Keratinocyte (primary cell): Measurements from ENCODE around the gene RASL10A. TPM values are rescaled to one million over a fixed set of nuclear protein-coding genes. Genes with fewer than 3 reads are reported as not detected.

Source experiments
- DNase-seq: peaks from one replicate; pipeline ENCODE4 v3.0.0-alpha.2; 2011; ENCODE audit warnings: low read depth, missing footprints, low spot score
- FAIRE-seq: peaks from 2 replicates; lab custom pipeline; 2011; peaks lifted over from hg19 to GRCh38; lab: Jason Lieb, UNC
- H2AFZ ChIP-seq: 2 replicates; pipeline ENCODE4 v1.6.0; 2012; ENCODE audit warnings: low read length, control low read depth, inconsistent platforms; ENCODE audit not compliant: control insufficient read depth
- H3K27ac ChIP-seq: 2 replicates; pipeline ENCODE4 v1.5.1; 2011; ENCODE audit warnings: low read length; ENCODE audit not compliant: control insufficient read depth, insufficient read depth
- H3K27me3 ChIP-seq: 3 replicates; pipeline ENCODE4 v1.6.0; 2011; ENCODE audit warnings: low read length; ENCODE audit not compliant: control insufficient read depth, insufficient read depth; ENCODE audit errors: extremely low read depth
- H3K36me3 ChIP-seq, 2 experiments: 2 replicates in 1 of 2; 3 replicates in 1 of 2; pipeline ENCODE4 v1.5.1; 2011; ENCODE audit warnings: low read length in 2 of 2, mild to moderate bottlenecking in 1 of 2; ENCODE audit not compliant: control insufficient read depth in 2 of 2, insufficient read depth in 2 of 2; ENCODE audit errors: extremely low read depth in 1 of 2
- H3K4me1 ChIP-seq: 3 replicates; pipeline ENCODE4 v1.5.1; 2011; ENCODE audit warnings: low read length; ENCODE audit not compliant: control insufficient read depth, insufficient read depth; ENCODE audit errors: extremely low read depth
- H3K4me2 ChIP-seq: 3 replicates; pipeline ENCODE4 v1.6.0; 2011; ENCODE audit warnings: low read depth, low read length; ENCODE audit not compliant: control insufficient read depth, insufficient read depth; ENCODE audit errors: extremely low read depth
- H3K4me3 ChIP-seq, 3 experiments: fragments of 200-600 bp in 1 of 3; sonication (generic) in 1 of 3; 2 replicates in 2 of 3; 3 replicates in 1 of 3; pipeline ENCODE4 v1.5.1; 2011 to 2016; ENCODE audit warnings: low read length in 3 of 3, mild to moderate bottlenecking in 3 of 3, control low read depth in 2 of 3, inconsistent platforms in 1 of 3, low read depth in 1 of 3, mixed read lengths in 1 of 3, mixed run types in 1 of 3, moderate library complexity in 1 of 3; ENCODE audit not compliant: control insufficient read depth in 2 of 3, insufficient read depth in 2 of 3; ENCODE audit errors: extremely low read depth in 1 of 3
- H3K79me2 ChIP-seq: 2 replicates; pipeline ENCODE4 v1.6.0; 2012; ENCODE audit warnings: low read length; ENCODE audit not compliant: control insufficient read depth, insufficient read depth
- H3K9ac ChIP-seq: 3 replicates; pipeline ENCODE4 v1.6.0; 2011; ENCODE audit warnings: low read length; ENCODE audit not compliant: control insufficient read depth, insufficient read depth; ENCODE audit errors: extremely low read depth
- H3K9me1 ChIP-seq: 3 replicates; pipeline ENCODE4 v1.6.0; 2011; ENCODE audit warnings: low read length; ENCODE audit not compliant: control insufficient read depth, insufficient read depth; ENCODE audit errors: extremely low read depth
- H3K9me3 ChIP-seq: 2 replicates; pipeline ENCODE4 v1.5.1; 2012; ENCODE audit warnings: low read depth, low read length; ENCODE audit not compliant: control insufficient read depth
- H4K20me1 ChIP-seq: 3 replicates; pipeline ENCODE4 v1.6.0; 2011; ENCODE audit warnings: low read length; ENCODE audit not compliant: control insufficient read depth, insufficient read depth; ENCODE audit errors: extremely low read depth
- EZH2 ChIP-seq: IDR thresholded peaks from one replicate; pipeline ENCODE4 v1.6.1; 2012; ENCODE audit warnings: inconsistent platforms, mild to moderate bottlenecking, low read length, moderate library complexity
- dilution Hi-C: fragments of 300-500 bp; cut with MboI; formaldehyde crosslinking; loops from one replicate; pipeline ENCODE4 v1.7.0; 2020; ENCODE audit warnings: low sequenced_read_pairs; ENCODE audit not compliant: extremely low pct_ligation_motif_present
- polyA plus RNA-seq, 5 experiments: library from polyadenylated mRNA; depleted of rRNA in 3 of 5; stranded (reverse) in 3 of 5; stranded (forward) in 1 of 5; unstranded in 1 of 5; fragments of >200 nt; gene quantifications; 1 replicate in 1 of 5; 2 replicates in 3 of 5; 3 replicates in 1 of 5; pipeline versions ENCODE4 v1.2.1 to v1.2.3, GENCODE V29; 2011 to 2012; ENCODE audit warnings: missing spikeins in 2 of 5, low read depth in 1 of 5, low replicate concordance in 1 of 5
- TF ChIP-seq, protein P1 (sequence below), 3 experiments: IDR thresholded peaks in 1 of 3; conservative IDR thresholded peaks in 1 of 3; optimal IDR thresholded peaks in 1 of 3; 2 replicates in 2 of 3; 3 replicates in 1 of 3; pipeline versions ENCODE3 to v1.5.1; 2011; ENCODE audit warnings: low read length in 3 of 3, mild to moderate bottlenecking in 3 of 3, moderate library complexity in 2 of 3, control low read depth in 1 of 3, inconsistent platforms in 1 of 3; ENCODE audit not compliant: insufficient read depth in 2 of 3; ENCODE audit errors: extremely low read depth in 1 of 3

The RASL10A gene
- polyA plus RNA-seq, 1 donor (not counting 4 experiments of a cell fraction or from before 2014, with no cell fraction given): not detected

- H3K4me3 ChIP-seq: peak overlapping the region; percentile 82 to 92 (median 89)
- peaks cover 54% of the 10 kb centered on the region for H3K79me2 ChIP-seq
- H3K4me2 ChIP-seq: peak overlapping the region; percentile 97
- no peaks in the 10 kb centered on the region for H3K27me3 ChIP-seq
- H3K9me1 ChIP-seq: no peaks in the 10 kb centered on the region
- H3K27ac ChIP-seq: peak overlapping the region; percentile 100
- dilution Hi-C loops: no loop called here
- peaks cover 26% of the 10 kb centered on the region for H4K20me1 ChIP-seq
- peaks cover 23% of the 10 kb centered on the region for H3K4me1 ChIP-seq
- DNase-seq (no peak), FAIRE-seq (no peak)
- peak overlapping the region; percentile 100 for H3K9ac ChIP-seq
- H2AFZ ChIP-seq: peak overlapping the region; percentile 35
- H3K36me3 ChIP-seq: peaks cover 12 to 22% of the 10 kb centered on the region in 2 experiments
- TF ChIP-seq, protein P1, sequence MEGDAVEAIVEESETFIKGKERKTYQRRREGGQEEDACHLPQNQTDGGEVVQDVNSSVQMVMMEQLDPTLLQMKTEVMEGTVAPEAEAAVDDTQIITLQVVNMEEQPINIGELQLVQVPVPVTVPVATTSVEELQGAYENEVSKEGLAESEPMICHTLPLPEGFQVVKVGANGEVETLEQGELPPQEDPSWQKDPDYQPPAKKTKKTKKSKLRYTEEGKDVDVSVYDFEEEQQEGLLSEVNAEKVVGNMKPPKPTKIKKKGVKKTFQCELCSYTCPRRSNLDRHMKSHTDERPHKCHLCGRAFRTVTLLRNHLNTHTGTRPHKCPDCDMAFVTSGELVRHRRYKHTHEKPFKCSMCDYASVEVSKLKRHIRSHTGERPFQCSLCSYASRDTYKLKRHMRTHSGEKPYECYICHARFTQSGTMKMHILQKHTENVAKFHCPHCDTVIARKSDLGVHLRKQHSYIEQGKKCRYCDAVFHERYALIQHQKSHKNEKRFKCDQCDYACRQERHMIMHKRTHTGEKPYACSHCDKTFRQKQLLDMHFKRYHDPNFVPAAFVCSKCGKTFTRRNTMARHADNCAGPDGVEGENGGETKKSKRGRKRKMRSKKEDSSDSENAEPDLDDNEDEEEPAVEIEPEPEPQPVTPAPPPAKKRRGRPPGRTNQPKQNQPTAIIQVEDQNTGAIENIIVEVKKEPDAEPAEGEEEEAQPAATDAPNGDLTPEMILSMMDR (optimal IDR thresholded peaks at IDR 0.05 in 1 of 3, IDR thresholded peaks at IDR 0.05 in 1 of 3, conservative IDR thresholded peaks at IDR 0.05 in 1 of 3; ENCODE audit: extremely low read depth in 1 of 3, insufficient read depth in 2 of 3, low read length in 3 of 3): no peak
- TF ChIP-seq EZH2: no peak
- H3K9me3 ChIP-seq: no peaks in the 10 kb centered on the region
These were observed 48.7 kb downstream of the RASL10A start for GRCh38 chr22:29266564-29267461.

- Histone ChIP-seq H3K79me2 (peaks cover 45% of the 10 kb centered on the region), H3K27ac (no peak overlapping the region)
These were observed 49.6 kb downstream of the RASL10A start for GRCh38 chr22:29265929-29266328.

More at GRCh38 chr22:29265929-29266328, 49.6 kb downstream of the RASL10A start:
- TF ChIP-seq, protein P1 (optimal IDR thresholded peaks at IDR 0.05 in 1 of 3, IDR thresholded peaks at IDR 0.05 in 1 of 3, conservative IDR thresholded peaks at IDR 0.05 in 1 of 3; ENCODE audit: extremely low read depth in 1 of 3, insufficient read depth in 2 of 3, low read length in 3 of 3): no peak
- TF ChIP-seq EZH2: no peak
- peaks cover 13 to 22% of the 10 kb centered on the region in 2 experiments for H3K36me3 ChIP-seq
- no peaks in the 10 kb centered on the region for H3K9me3 ChIP-seq
- no peak overlapping the region for H2AFZ ChIP-seq
- no peaks in the 10 kb centered on the region for H3K27me3 ChIP-seq
- FAIRE-seq: no peak
- peaks cover 20% of the 10 kb centered on the region for H4K20me1 ChIP-seq
- no peaks in the 10 kb centered on the region for H3K9me1 ChIP-seq
- H3K9ac ChIP-seq: no peak overlapping the region
- no peak overlapping the region for H3K4me3 ChIP-seq
- H3K4me1 ChIP-seq: peaks cover 22% of the 10 kb centered on the region
- no peak overlapping the region for H3K4me2 ChIP-seq
- dilution Hi-C loops: no loop called here
- no peak for DNase-seq
